GM19351 (cell line): ENCODE results near the gene TMEM176B.

ENCODE experiments used
- ATAC-seq: cut with Tn5 transposase; IDR thresholded peaks from one replicate; pipeline ENCODE4 v1.9.1; 2021; ENCODE audit warnings: mild to moderate bottlenecking, moderate library complexity; ENCODE audit not compliant: unreplicated experiment

Gene TMEM176B

DNA sequence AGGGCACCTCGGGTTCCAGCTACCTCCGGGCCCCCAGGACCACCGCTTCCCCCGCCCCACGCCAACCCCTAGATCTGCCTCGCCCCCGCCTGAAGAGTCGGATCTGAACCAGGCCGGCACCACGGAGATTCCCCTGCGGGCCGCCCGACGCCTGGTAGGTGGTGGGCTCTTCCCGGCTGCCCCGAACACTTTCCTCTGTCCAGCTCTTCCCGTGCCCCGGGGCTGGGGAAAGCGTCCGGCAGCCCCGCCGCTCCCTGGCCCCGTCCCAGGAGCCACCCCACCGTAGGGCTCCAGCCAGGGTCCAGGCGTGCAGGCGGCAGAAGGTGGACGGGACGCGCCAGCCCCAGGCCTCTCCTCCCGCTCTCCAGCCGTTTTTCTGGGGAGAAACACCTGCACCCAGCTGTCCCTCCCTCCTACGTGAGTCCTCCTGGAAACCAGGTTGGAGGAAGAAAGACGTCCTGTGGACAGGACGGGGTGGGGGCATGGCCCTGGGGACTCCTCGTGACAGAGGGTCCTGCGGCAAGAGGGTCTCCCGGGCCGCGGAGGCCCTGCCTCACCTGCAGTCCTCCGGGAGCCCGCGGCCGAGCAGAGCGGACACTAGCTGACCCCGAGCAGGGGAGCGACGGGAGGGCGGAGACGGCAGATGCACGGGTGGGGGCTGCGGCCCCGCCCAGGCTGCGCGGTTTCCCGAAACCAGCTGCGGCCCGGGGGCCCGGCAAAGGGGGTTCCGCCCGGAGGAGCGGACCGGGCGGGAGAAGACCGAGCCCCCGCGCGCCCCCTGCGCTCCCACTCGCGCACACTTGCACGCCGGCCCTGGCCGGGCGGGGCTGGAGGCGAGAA, at the start of gene TMEM176B:
TMEM176B (minus strand) TSS at position 624 of the 840 bp plus-strand sequence. CDS start 3,795 bp downstream, outside the sequence.
- ATAC-seq: no peak

DNA sequence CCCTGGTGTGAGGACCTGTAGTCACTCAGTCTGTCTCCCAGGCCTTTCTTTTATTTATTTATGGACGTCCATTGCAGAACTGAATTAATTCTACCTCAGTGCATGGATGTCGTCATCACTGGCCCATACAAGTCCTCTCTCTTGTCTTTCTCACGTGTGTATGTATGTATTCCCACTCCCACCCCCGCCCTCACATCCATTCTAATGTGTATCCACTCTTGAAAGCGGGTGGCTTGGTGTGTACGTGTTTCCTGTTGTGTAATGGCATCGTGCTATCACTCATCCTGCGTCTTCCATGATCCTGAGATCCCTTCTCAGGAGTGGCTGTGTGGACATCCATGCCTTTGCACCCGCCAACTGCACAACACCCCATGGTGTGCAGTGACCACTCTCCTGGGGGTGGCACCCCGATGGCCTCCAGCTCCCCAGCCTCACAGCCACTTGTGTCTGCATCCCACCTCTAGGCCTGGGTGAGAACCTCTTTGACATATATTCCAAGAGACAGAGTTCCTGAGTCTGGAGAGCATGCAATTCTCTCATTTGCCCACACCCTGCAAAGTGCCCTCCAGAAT, 49.1 kb upstream of the TMEM176B start:
- no peak for ATAC-seq

DNA sequence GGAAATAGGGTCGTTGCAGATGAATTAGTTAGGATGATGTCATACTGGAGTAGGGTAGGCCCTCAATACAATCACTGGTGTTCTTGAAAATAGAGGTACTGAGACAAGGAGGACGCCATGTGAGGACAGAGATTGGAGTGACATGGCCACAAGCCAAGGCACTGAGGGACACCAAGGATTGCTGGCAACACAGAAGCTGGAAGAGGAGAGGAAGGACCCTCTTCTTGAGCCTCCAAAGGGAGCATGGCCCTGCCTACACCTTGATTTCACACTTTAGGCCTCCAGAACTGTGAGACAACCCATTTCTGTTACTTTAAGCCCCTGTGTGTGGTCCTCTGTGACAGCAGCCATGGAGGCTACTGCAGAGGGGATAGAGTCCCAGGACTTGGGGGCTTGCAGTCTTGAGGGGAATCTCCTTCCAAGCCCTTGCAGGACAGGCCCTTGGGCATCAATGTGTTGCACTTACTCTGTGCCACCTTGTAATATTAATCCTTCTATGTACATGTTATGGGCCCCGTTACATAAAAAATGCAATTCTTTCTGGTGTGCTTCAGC, 48.5 kb upstream of the TMEM176B start:
- ATAC-seq: no peak

DNA sequence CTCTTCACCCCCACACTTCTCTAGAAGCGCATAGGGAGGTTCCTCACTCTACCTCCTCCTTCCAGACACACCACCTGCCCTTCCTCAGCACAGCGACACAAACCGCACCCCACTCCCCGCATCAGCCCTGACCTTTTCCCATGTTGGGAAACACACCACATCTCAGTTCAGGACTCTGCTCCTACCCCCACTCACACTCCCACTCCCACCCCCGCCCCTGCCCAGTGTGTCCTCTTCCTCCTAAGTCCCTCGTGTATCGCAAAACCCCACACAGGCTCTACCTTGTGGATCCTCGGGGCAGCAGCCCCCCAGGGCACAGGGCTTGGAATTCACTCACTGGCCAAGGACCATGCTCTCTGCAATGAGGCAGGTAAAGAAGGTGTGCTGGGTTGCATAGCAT, 47.9 kb upstream of the TMEM176B start:
- ATAC-seq: no peak

DNA sequence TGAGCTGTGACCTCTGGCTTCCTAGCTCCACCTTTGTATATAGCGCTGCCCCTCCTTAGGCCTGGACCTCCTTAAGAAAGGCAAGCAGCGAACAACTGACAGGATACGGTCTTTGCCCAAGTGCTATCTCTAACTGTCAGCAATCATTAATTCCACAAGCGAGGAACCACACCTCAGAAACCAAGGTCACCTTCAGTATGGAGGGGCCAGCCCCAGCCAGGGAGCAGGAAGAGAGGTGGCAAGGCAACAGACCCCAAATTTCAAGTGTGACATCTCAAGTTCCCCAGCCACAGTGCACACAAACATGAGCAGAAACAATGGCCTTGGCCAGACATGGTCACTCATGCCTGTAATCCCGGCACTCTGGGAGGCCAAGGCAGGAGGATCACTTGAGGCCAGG, 47.4 kb upstream of the TMEM176B start:
- no peak for ATAC-seq

DNA sequence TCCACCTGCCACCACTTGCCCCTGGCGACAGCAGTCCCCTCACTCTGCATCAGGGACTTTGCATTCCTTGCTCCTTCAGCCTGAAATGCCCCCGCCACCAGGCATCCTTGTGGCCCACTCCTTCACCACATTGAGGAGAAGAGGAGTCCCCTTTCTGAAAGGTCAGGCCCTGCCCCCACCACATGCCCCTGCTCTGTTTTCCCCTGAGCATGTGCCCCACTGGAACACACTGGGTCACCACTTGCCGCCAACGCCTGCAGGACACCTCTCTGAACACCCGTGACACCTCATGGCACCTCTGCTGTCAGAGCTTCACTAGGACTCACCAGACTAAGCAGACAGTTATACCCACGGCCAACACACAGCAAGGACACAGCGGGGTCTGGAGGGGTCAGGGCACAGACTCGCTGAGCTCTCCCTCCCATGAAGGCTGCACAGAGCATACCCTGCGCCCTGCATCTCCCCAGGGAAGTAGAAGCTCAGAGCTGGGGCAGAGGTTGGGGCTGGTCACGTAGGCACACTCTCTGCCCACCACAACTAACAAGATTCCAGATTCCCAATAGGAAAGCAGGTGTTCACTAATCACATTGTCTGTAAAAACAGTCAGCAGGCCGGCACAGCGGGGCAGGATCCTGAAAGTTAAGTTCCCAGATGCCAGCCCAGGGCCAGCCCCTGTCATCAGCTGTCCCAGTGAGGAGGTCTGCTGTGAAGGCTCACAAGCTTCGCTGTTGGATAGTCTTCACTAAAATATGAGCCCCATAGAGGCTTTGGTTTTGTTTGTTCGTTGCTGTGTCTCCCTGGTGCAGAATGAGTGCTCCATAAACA, 46.3 kb upstream of the TMEM176B start:
- ATAC-seq: no peak

DNA sequence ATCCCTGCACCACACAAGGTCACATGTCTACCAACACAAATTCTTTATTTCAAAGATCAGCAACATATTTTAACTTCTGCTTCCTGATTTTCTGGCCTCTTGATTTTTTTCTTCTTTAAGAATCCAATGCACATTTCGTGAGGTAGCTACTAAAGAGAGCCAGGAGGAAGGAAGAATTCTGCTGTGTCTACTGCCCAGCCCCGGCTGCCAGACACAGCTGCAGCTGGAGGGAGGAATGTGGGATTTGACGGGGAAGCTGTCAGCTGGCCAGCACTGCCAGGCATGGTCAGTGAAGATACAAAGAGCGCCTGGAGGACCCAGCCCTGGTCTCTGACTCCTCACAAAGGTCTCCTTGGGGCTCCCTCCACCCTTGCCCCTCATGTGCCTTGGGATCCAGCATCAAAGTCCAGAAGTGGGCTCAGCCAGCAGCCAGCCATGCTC, 45.3 kb upstream of the TMEM176B start:
- no peak for ATAC-seq

DNA sequence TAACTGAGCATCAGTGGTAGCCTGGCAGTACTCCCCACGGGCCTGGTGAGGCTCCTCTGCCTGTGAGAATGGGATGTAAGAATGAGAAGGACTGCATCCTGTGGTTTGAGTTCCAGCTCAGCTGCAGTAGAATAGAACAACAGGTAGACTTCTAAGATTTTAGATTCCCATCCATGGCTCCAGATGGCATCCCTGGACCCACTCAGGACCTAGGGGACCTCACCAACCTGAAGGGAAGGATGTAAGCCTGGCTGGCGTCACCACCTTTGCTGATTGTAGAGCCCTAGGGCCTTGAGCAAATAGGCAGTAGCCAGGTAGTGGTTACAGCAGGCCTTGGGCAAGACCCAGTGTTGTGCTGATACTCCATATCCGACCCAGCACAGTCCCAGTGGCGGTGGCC, 42.6 kb upstream of the TMEM176B start:
- no peak for ATAC-seq

DNA sequence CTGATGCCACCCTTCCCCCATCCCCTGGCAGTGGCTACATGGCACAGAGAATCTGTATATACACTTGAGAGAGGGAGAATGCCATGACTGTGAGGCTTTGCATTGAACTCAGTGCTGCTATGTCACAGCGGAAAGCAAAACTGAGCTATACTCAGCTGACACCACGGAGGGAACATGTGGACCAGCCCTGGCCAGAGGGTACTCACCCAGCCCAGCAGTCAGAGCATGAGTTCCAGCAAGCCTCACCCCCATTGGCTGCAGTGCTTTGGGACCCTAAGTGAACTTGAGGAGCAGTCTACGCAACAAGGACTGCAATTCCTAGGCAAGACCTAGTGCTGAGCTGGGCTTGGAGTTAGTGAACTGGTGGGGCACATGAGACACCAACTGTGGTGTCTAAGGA, 41.9 kb upstream of the TMEM176B start:
- no peak for ATAC-seq

DNA sequence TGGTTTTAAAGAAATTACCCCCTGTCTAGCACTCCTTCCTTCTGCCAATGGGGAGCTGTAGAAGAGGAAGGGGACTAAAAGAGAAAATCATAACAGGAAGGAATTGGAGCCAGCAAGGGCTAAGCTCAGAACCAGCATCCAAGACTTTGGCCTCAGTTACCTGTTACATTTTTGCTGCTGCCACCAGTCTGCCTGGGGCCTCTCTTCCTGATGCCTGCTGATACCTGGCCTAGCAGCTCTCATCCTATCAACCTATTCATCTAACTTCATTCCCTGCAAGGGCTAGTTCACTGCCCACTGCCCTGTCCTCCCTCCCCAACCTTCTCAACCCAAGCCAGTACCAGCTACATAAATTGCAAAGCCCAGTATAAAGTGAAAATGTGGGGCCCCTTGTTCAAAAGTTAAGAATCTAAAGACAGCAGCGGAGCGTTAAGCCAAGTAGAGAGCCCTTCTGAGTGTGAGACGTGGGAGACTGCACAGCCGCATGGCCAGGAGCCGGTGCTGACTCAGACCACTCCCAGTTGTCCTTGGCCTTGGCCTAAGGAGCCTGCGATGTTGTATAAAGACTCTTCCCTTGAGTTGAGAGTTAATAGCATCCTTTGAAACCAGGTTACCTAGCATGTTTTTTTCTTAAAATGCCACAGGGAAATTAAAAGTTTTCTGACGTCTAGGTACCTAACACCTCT, 38.9 kb upstream of the TMEM176B start:
- ATAC-seq: no peak

DNA sequence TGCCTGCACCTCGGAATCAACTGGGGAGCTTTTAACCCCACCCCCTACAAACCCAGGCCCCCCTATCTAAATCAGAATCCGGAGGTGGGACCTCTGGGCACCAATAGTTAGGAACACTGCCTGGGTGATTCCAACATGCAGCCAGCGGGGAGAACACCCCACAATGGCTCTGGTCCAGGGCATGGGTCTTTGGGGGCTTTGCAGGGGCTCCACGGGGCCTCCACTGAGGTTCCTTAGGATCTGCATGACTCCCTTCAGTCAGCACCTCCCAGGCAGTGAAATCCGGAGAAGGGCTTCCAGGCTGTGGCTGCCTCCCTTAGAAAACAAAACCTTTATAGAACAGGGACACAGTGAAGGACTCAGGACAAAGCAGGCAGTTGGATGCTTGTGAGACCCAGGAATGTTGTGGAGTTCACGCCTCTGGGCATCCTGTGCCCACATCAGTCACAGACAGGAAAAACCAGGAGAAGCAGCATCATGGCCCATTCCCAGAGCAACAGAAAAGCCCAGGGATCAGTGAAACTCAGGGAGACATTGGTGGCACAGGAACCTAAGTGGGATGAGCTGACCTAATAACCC, 35.6 kb upstream of the TMEM176B start:
- no peak for ATAC-seq

DNA sequence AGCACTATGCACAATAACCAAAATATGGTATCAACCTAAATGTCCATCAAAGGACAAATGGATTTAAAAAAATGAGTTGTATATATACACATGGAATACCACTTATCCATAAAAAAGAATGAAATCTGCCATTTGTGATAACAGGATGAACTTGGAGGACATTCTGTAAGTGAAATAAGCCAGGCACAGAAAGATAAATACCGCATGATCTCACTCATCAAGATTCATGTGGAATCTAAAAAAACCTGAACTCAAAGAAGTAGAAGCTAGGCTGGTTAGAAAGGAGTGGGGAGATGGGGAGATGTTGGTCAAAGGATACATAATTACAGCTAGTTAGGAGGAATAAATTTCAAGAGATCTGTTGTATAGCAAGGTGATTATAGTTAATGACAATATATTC, 34.9 kb upstream of the TMEM176B start:
- no peak for ATAC-seq

DNA sequence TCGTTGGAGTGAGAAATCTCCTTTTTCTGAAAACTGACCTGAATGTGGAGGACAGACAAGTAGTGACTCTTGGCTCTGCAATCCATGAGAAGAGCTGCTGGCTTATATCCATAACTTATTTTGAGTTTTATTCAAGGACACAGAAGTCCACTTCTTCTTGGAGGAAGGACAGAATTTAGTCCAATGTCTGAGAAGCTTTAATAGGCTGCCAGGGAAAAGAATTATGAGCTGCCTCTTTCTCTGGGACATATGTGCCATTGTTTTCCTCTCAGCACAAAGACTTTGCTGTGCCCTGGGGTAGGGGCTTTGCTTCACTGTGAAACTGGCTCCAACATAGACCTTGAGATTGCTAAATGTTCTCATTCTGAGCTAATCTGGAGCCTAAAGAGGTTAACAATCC, 31.7 kb upstream of the TMEM176B start:
- no peak for ATAC-seq

DNA sequence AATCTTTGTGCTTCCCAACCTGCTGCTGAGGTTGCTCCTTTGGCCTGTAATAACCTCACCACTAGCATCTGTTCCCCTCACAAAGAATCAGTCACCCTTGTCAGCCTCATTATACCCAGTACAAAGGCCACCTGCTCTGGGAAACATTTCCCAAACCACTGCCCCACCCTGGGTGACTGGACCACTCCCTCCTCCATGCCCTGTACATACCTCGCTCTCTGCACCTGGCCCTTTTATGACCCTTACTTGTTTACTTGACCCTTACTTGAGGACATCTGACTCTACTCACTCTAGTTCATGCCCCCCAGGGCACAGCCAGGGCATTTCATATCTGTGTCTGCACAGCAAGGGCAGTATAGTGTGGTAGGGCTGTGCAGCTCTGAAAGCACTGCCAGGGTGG, 30.8 kb upstream of the TMEM176B start:
- ATAC-seq: no peak

DNA sequence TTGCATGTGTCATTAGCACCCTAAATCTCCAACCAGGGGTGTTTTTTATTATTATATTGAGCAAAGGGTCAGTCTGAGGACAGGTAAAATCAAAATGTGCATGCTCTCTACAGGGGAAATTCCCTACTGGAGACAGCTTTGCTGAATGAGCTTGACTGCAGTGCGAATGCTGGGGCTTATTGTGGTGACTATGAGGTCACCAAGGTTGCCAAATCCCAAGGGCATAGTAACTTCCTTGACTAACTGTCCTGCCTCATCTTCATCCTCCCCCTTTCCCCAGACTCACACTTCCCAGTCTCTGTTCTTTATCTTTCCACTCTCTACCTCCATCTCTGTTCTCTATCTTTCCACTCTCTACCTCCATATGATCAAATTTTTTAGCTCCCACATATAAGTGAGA, 29.3 kb upstream of the TMEM176B start:
- ATAC-seq: no peak

DNA sequence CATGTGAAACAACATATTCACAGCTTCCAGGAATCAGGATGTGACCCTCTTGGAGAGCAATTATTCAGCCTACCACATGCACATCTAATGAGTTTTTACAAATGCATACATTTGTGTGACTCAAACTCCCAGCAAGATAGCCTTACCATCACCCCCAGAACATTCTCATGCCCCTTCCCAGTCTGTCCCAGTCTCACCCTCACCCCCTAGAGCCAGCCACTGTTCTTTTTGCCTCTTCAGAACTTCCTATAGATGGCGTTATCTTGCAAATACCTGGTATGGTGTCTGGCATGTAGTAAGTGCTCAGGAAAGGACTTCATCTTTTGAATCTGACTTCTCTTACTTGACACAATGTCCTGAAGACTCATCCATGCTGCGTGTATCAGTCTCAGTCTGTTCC, 28.2 kb upstream of the TMEM176B start:
- ATAC-seq: no peak

DNA sequence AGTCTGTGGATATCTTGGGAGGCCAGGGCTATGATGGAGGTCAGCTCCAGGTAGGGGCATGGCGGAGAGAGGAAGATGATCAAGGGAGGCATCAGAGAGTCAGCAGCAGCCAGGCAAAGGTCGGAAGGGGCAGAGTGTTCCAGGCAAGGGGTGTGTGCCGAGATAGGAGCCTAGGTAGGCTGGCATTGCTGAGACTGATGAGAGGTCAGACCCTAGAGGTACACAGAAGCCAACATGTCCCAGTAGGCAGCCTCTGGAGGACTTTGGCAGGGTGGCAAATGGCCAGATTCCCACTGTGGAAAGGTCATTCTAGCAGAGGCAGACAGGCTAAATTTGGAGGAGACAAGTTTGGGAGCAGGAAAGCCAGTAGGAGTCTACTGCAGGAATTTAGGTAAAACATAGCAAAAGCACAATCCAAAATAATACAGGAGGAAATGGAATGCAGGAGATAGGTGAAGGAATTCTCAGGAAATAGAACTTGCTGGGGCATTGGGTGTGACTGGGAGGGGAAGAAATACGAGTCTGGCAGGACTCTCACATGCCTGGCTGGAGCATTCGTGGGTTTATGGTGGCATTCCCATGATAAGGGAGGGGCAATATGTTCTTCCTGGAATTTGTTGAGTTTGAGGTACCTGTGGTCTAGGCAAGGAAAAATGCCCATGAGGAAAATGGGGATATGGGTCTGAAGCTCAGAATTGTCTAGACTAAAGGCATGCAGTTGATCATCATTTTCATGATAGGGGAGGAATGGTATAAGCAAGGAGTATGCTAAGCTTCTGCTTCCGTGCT, 26.1 kb upstream of the TMEM176B start:
- ATAC-seq: no peak

DNA sequence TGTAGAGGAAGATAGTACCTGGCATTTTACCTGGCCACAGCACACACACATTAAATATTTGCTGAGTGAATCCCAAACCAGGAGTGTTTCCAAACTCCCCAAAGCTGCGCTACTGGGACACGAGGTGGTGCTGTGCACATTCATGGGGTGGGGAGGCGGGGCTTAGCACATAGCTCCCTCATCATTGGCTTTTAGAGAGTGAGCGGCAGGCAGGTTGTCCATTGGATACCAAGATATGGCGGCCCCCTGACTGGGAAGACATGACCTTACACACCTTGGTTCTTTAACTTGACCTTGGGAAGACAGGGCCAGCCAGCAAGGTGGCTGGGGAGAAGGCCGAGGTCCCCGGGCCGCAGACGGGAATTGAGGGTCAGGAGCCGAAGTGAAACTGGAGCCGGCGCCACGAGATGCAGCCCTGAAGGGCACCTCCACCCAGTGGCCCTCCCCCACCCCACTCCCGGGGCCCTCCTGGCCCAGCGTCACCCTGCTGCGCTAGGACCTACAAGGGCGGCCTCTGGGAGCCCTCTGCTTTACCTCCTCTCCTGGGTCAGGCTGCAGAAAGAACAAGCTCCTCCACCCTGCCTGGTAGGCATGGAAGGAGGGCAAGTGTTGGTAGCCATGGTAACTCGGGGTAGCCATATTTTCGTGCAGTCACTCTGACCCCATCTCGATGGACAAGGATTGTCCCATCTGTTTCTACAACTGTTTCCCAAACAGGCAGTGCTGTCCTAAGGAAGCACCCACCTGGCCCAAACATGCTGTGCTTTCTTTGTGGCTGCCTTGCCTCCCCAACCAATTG, 24.4 kb upstream of the TMEM176B start:
- no peak for ATAC-seq
